WERI-Rb-1 (cell line): Measurements from ENCODE around the gene TSGA10IP.
A peak's percentile ranks its signal among the peaks of the same experiment; 100 is the strongest.

ENCODE experiments used
- DNase-seq: peaks from one replicate; pipeline ENCODE4 v3.0.0-alpha.2; 2020
- H3K27ac ChIP-seq: fragments of 250-450 bp; sonication (Bioruptor Pico); 2 replicates; pipeline ENCODE4 v1.5.1; 2020; ENCODE audit warnings: mild to moderate bottlenecking, moderate library complexity
- H3K27me3 ChIP-seq: fragments of 250-450 bp; sonication (Bioruptor Pico); 2 replicates; pipeline ENCODE4 v1.5.1; 2021; ENCODE audit warnings: mild to moderate bottlenecking, low read depth, moderate library complexity; ENCODE audit not compliant: insufficient read depth, severe bottlenecking
- H3K36me3 ChIP-seq: fragments of 250-450 bp; sonication (Bioruptor Pico); 2 replicates; pipeline ENCODE4 v1.5.1; 2020; ENCODE audit warnings: mild to moderate bottlenecking, moderate library complexity
- H3K4me3 ChIP-seq: 2 replicates; pipeline ENCODE4 v1.5.1; 2011; ENCODE audit warnings: low read depth, mild to moderate bottlenecking, control low read depth, low read length
- H3K9me3 ChIP-seq: fragments of 250-450 bp; sonication (Bioruptor Pico); 2 replicates; pipeline ENCODE4 v1.5.1; 2021; ENCODE audit warnings: mild to moderate bottlenecking, moderate library complexity; ENCODE audit not compliant: severe bottlenecking
- CTCF ChIP-seq: IDR thresholded peaks from 2 replicates; pipeline ENCODE4 v1.5.1; 2011; ENCODE audit warnings: low read depth, mild to moderate bottlenecking, control low read depth, inconsistent platforms, low read length

Gene TSGA10IP

GRCh38 chr11:65982824-65983588 lies 37.7 kb downstream of the TSGA10IP start:
- Histone ChIP-seq H3K27me3 (no peaks in the 10 kb centered on the region), H3K27ac (no peak overlapping the region), H3K9me3 (no peaks in the 10 kb centered on the region), H3K36me3 (peaks cover 12% of the 10 kb centered on the region), H3K4me3 (no peak overlapping the region)
- no peak for DNase-seq
- no peak for TF ChIP-seq CTCF

- no peaks in the 10 kb centered on the region for H3K27me3 ChIP-seq
- no peak for TF ChIP-seq CTCF
- no peak for DNase-seq
- no peak overlapping the region for H3K27ac ChIP-seq
- H3K4me3 ChIP-seq, result no peak overlapping the region
- peaks cover 6% of the 10 kb centered on the region for H3K36me3 ChIP-seq
- H3K9me3 ChIP-seq, result no peaks in the 10 kb centered on the region
These were observed 38.3 kb downstream of the TSGA10IP start for GRCh38 chr11:65983589-65983987.

- no peak overlapping the region for H3K4me3 ChIP-seq
- no peak for TF ChIP-seq CTCF
- no peaks in the 10 kb centered on the region for H3K27me3 ChIP-seq
- H3K36me3 ChIP-seq, result peaks cover 7% of the 10 kb centered on the region
- no peak for DNase-seq
- H3K9me3 ChIP-seq, result no peaks in the 10 kb centered on the region
- no peak overlapping the region for H3K27ac ChIP-seq
These were observed 42.1 kb downstream of the TSGA10IP start for GRCh38 chr11:65987336-65987735.

GRCh38 chr11:65988791-65989592 lies 43.7 kb downstream of the TSGA10IP start:
- peak; percentile 87 for TF ChIP-seq CTCF
- Histone ChIP-seq H3K36me3 (peaks cover 7% of the 10 kb centered on the region), H3K9me3 (no peaks in the 10 kb centered on the region), H3K4me3 (no peak overlapping the region), H3K27me3 (no peaks in the 10 kb centered on the region), H3K27ac (no peak overlapping the region)
- DNase-seq, result peak; percentile 91

GRCh38 chr11:65992056-65992455 lies 46.8 kb downstream of the TSGA10IP start:
- peaks cover 13% of the 10 kb centered on the region for H3K36me3 ChIP-seq
- no peak overlapping the region for H3K4me3 ChIP-seq
- H3K27me3 ChIP-seq, result no peaks in the 10 kb centered on the region
- no peak overlapping the region for H3K27ac ChIP-seq
- no peaks in the 10 kb centered on the region for H3K9me3 ChIP-seq
- no peak for TF ChIP-seq CTCF
- DNase-seq, result no peak
